Kidney (tissue), 14 donors: Measurements from ENCODE around the gene NES. TPM values are rescaled to one million over a fixed set of nuclear protein-coding genes. Genes with fewer than 3 reads are reported as not detected.
A peak's percentile ranks its signal among the peaks of the same experiment; 100 is the strongest.

Experiments used
- DNase-seq, 5 donors: peaks; one replicate each; pipeline ENCODE4 v3.0.0-alpha.2; 2013 to 2020
- FAIRE-seq: peaks from 2 replicates; lab custom pipeline; 2012; peaks lifted over from hg19 to GRCh38; lab: Jason Lieb, UNC
- H3K27ac ChIP-seq, 2 donors: one replicate each; pipeline ENCODE4 v1.7.0; 2013; ENCODE audit warnings: low read depth in 2 of 2, low read length in 2 of 2, inconsistent platforms in 1 of 2
- H3K27me3 ChIP-seq: one replicate; pipeline ENCODE4 v1.7.1; 2013; ENCODE audit warnings: low read length, inconsistent platforms; ENCODE audit not compliant: control insufficient read depth, insufficient read depth
- H3K36me3 ChIP-seq, 3 donors: one replicate each; pipeline versions ENCODE4 v1.7.0 to v1.7.1; 2013; ENCODE audit warnings: low read length in 3 of 3, control low read depth in 1 of 3, inconsistent platforms in 1 of 3; ENCODE audit not compliant: insufficient read depth in 3 of 3, control insufficient read depth in 2 of 3
- H3K4me1 ChIP-seq, 3 donors: one replicate each; pipeline versions ENCODE4 v1.7.0 to v1.7.1; 2013; ENCODE audit warnings: low read length in 3 of 3, inconsistent platforms in 1 of 3, low read depth in 1 of 3; ENCODE audit not compliant: control insufficient read depth in 2 of 3, insufficient read depth in 2 of 3
- H3K4me3 ChIP-seq, 3 donors: one replicate each; pipeline versions ENCODE4 v1.7.0 to v1.8.1; 2013; ENCODE audit warnings: low read length in 3 of 3, control low read depth in 1 of 3, inconsistent platforms in 1 of 3
- H3K9ac ChIP-seq, 3 donors: one replicate each; pipeline versions ENCODE4 v1.7.0 to v1.7.1; 2013; ENCODE audit warnings: low read length in 3 of 3, control low read depth in 1 of 3, inconsistent platforms in 1 of 3
- H3K9me3 ChIP-seq, 3 donors: one replicate each; pipeline versions ENCODE4 v1.7.0 to v1.7.1; 2013; ENCODE audit warnings: low read length in 3 of 3, control low read depth in 1 of 3, inconsistent platforms in 1 of 3; ENCODE audit not compliant: control insufficient read depth in 2 of 3, insufficient read depth in 1 of 3
- intact Hi-C: fragments of 100-400 bp; cut with DNase I; formaldehyde crosslinking; loops from one replicate; pipeline ENCODE4 v1.11.1; 2022
- polyA plus RNA-seq: library from polyadenylated mRNA; stranded (reverse); fragments of 350-450 nt; fragmentation: Illumina TruSeq; extraction: RNeasy Lipid Tissue Mini Kit (QIAGEN cat#74804); gene quantifications from one replicate; pipeline ENCODE4 v1.2.3, GENCODE V29; 2014; ENCODE audit warnings: low read depth, low replicate concordance; ENCODE audit not compliant: insufficient read depth
- total RNA-seq: library from RNA; stranded (reverse); fragmentation: NEBNext Ultra II Directional; extraction: Animal tissue kit (Norgen Biotek cat#: 25700); gene quantifications from one replicate; pipeline ENCODE4 v1.2.1, GENCODE V29; 2021
- TF ChIP-seq, protein P1 (sequence below): IDR thresholded peaks from 3 replicates; pipeline ENCODE4 v1.5.1; 2012; ENCODE audit warnings: mild to moderate bottlenecking, moderate library complexity, borderline replicate concordance; ENCODE audit not compliant: insufficient read depth; ENCODE audit errors: extremely low read depth
- donor health status: control.
- donor health status: control.
- donor health status: control.
- donor health status: control.
- donor health status: control.
- donor health status: DM: yes; HTN: yes; CAD: no.
- donor health status: Normal renal cell carcinoma (clear cell type).

Gene NES
- total and polyA plus RNA-seq, 2 donors from 2014 or later: 44.3 to 50.7 TPM

DNA sequence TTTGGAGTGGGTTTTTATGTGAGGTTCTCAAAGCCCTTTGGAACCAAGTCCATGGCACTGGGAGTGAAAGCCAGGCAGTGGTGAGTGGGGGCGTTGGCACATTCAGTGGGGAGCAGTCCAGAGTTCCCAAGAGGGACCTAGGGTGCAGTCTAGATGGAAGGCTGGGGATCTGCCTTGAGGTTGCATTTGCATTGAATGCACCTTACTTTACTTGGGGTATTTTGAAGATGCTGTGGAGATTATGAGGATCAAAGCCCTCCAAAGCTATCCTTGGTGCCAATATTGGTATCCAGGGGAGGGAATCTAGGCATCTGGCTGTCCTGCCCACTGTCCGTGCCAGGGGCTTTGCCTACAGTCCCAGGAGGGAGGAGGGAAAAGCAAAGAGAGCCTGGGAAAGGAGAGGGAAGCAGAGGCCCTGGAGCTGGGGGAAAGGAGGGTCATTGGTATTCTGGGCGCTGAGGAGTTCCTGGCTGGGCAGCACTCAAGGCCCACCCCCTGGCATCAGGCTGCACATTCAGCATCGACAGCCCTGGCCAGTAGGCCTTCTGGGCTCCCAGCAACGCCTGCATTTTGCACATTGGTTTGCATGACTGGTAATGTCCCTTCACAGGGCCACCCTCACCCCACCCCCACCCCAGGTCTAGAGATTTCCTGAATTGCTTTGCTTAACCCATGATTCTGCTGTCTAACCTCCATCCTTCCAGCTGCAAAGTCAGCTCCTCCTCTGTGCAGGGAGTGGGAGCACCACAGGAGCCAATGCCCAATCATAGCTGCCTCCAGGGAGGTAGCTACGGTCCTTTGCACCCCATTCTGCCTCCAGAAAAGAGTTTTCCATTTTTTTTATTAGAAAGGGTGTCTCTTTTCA is 36.1 kb downstream of the NES start:
- intact Hi-C loops: no loop called here
- H3K4me3 ChIP-seq: no peak overlapping the region

DNA sequence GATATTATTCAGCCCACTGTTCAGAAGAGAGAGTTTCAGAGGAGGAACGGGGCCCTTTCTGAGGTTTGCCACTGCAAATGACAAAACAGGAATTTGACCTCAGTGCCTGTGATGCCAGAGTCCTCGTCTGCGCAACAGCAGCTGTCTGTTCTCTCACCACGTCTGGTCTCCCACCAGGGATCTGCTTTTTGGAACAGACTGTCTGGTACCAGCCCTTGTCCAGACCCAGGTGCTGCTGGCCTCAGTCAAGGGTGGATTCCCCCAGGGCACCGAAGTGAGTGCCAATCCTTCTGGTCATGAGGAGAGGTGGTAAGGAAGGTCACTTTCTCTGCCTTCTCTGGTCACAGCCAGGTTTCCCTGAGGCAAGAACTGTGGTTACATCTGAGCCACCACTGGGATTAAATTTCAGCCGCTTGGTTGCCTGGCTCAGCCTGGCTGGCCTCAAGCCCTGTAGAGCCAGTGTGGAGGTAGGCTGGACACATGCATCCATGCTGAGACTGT is 37.6 kb downstream of the NES start:
- H3K9ac ChIP-seq: no peak overlapping the region
- FAIRE-seq (no peak), DNase-seq (peak in 3 of 5 donors; percentile 37 to 42 (median 42))
- H3K27ac ChIP-seq: no peak overlapping the region
- H3K36me3 ChIP-seq: no peaks in the 10 kb centered on the region
- intact Hi-C loops: no loop called here
- no peak overlapping the region for H3K4me3 ChIP-seq
- peaks cover 0 to 5% (median 0%) of the 10 kb centered on the region in 3 donors for H3K4me1 ChIP-seq
- peaks cover 10% of the 10 kb centered on the region for H3K27me3 ChIP-seq
- H3K9me3 ChIP-seq: no peaks in the 10 kb centered on the region
- TF ChIP-seq, protein P1, sequence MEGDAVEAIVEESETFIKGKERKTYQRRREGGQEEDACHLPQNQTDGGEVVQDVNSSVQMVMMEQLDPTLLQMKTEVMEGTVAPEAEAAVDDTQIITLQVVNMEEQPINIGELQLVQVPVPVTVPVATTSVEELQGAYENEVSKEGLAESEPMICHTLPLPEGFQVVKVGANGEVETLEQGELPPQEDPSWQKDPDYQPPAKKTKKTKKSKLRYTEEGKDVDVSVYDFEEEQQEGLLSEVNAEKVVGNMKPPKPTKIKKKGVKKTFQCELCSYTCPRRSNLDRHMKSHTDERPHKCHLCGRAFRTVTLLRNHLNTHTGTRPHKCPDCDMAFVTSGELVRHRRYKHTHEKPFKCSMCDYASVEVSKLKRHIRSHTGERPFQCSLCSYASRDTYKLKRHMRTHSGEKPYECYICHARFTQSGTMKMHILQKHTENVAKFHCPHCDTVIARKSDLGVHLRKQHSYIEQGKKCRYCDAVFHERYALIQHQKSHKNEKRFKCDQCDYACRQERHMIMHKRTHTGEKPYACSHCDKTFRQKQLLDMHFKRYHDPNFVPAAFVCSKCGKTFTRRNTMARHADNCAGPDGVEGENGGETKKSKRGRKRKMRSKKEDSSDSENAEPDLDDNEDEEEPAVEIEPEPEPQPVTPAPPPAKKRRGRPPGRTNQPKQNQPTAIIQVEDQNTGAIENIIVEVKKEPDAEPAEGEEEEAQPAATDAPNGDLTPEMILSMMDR: no peak

More for the DNA sequence above, 36.1 kb downstream of the NES start:
- peak in 1 of 5 donors; percentile 28 for DNase-seq
- TF ChIP-seq, protein P1: no peak
- FAIRE-seq: no peak
- peaks cover 0 to 5% (median 0%) of the 10 kb centered on the region in 3 donors for H3K4me1 ChIP-seq
- no peak overlapping the region for H3K9ac ChIP-seq
- H3K27ac ChIP-seq: no peak overlapping the region
- no peaks in the 10 kb centered on the region for H3K36me3 ChIP-seq
- peaks cover 23% of the 10 kb centered on the region for H3K27me3 ChIP-seq
- no peaks in the 10 kb centered on the region for H3K9me3 ChIP-seq

DNA sequence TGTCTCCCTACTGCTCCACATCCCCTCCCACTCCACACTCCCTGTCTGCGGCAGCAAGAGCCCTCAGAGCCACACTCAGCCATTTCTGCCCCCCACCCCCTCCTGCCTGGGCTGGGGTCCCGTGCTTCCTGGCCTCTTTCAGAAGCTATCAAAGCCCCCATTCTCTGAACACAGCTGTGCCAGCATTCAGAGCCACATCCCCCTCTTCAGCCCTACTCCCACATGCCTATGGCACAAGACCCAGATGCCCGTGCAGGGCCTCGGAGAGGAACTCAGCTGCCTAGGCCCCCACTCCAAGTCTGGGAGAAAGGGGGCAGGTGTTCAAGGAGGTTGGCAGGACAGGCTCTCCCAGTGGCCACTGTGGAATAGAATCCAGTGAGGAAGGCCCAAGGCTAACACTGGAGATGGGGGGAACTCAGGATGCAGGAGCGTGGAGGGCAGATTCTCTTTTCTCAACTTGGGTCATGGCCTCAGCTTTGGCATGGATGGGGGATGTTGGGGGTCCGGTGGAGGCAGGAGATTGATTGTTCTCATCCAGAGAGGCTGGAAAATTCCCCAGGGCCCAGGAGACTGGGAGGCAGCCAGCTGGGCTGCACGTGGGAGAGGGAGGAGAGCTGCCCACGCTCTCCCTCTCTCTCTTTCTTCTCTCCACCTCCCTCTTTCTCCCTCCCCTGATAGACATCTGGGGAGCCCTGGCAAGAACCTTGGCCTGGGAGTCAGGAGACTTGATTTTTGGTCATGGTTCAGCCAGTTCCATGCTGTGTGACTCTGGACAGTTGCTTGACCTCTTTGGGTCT is 38.8 kb downstream of the NES start:
- peaks cover 0 to 5% (median 0%) of the 10 kb centered on the region in 3 donors for H3K4me1 ChIP-seq
- intact Hi-C loops: no loop called here
- no peak overlapping the region for H3K9ac ChIP-seq
- no peak for FAIRE-seq
- H3K27ac ChIP-seq: no peak overlapping the region
- H3K27me3 ChIP-seq: peaks cover 8% of the 10 kb centered on the region
- H3K4me3 ChIP-seq: no peak overlapping the region
- TF ChIP-seq, protein P1: no peak
- peak in 1 of 5 donors; percentile 16 for DNase-seq
- H3K9me3 ChIP-seq: no peaks in the 10 kb centered on the region
- H3K36me3 ChIP-seq: no peaks in the 10 kb centered on the region
